Mesenchymal stem cell (in vitro differentiated cells and primary cell): ENCODE measurements around the gene TBC1D22A.

Experiments
- DNase-seq: peaks from one replicate; pipeline ENCODE4 v3.0.0-alpha.2; 2013
- H2AFZ ChIP-seq: one replicate; pipeline ENCODE4 v1.6.1; 2013; ENCODE audit warnings: low read depth, mild to moderate bottlenecking, control low read depth, inconsistent platforms, low read length, moderate library complexity
- H2AK5ac ChIP-seq: 2 replicates; pipeline ENCODE4 v1.6.1; 2013; ENCODE audit warnings: low read length, moderate library complexity, mild to moderate bottlenecking, inconsistent platforms; ENCODE audit not compliant: severe bottlenecking
- H2BK120ac ChIP-seq: one replicate; pipeline ENCODE4 v1.6.1; 2013; ENCODE audit warnings: low read depth, mild to moderate bottlenecking, inconsistent platforms, low read length, moderate library complexity
- H2BK12ac ChIP-seq, 2 experiments: one replicate each; pipeline ENCODE4 v1.6.1; 2013; ENCODE audit warnings: inconsistent platforms in 2 of 2, low read length in 2 of 2, mild to moderate bottlenecking in 2 of 2, moderate library complexity in 2 of 2, control low read depth in 1 of 2
- H2BK15ac ChIP-seq: one replicate; pipeline ENCODE4 v1.6.1; 2013; ENCODE audit warnings: mild to moderate bottlenecking, low read depth, inconsistent platforms; ENCODE audit not compliant: poor library complexity, severe bottlenecking
- H2BK5ac ChIP-seq: 2 replicates; pipeline ENCODE4 v1.6.1; 2013; ENCODE audit warnings: low read depth, mild to moderate bottlenecking, low read length, control low read depth, inconsistent platforms; ENCODE audit not compliant: poor library complexity, severe bottlenecking
- H3K14ac ChIP-seq, 2 experiments: one replicate each; pipeline ENCODE4 v1.6.1; 2013; ENCODE audit warnings: inconsistent platforms in 2 of 2, low read length in 2 of 2, control low read depth in 1 of 2, mild to moderate bottlenecking in 1 of 2, moderate library complexity in 1 of 2
- H3K18ac ChIP-seq, 2 experiments: one replicate each; pipeline ENCODE4 v1.6.1; 2013; ENCODE audit warnings: inconsistent platforms in 2 of 2, low read length in 2 of 2, control low read depth in 1 of 2, low read depth in 1 of 2, mild to moderate bottlenecking in 1 of 2
- H3K23ac ChIP-seq, 2 experiments: one replicate each; pipeline ENCODE4 v1.6.1; 2013; ENCODE audit warnings: inconsistent platforms in 2 of 2, low read length in 2 of 2, mild to moderate bottlenecking in 2 of 2, moderate library complexity in 2 of 2, control low read depth in 1 of 2
- H3K27ac ChIP-seq: 2 replicates; pipeline ENCODE4 v1.5.1; 2013; ENCODE audit warnings: mild to moderate bottlenecking, moderate library complexity, low read length, control low read depth, inconsistent platforms; ENCODE audit not compliant: poor library complexity, severe bottlenecking
- H3K27me3 ChIP-seq, 2 experiments: 2 replicates each; pipeline versions ENCODE4 v1.6.1 to v1.7.0; 2013; ENCODE audit warnings: low read length in 2 of 2, mild to moderate bottlenecking in 2 of 2, moderate library complexity in 2 of 2, control low read depth in 1 of 2, inconsistent platforms in 1 of 2; ENCODE audit not compliant: control insufficient read depth in 1 of 2, insufficient read depth in 1 of 2
- H3K36me3 ChIP-seq, 2 experiments: 2 replicates each; pipeline versions ENCODE4 v1.6.1 to v1.7.0; 2013; ENCODE audit warnings: low read length in 2 of 2, control low read depth in 1 of 2, inconsistent platforms in 1 of 2, low read depth in 1 of 2, mild to moderate bottlenecking in 1 of 2; ENCODE audit not compliant: insufficient read depth in 2 of 2, control insufficient read depth in 1 of 2
- H3K4ac ChIP-seq, 2 experiments: one replicate each; pipeline ENCODE4 v1.6.1; 2013; ENCODE audit warnings: inconsistent platforms in 2 of 2, low read length in 2 of 2, mild to moderate bottlenecking in 2 of 2, moderate library complexity in 2 of 2, control low read depth in 1 of 2, low read depth in 1 of 2
- H3K4me1 ChIP-seq: 2 replicates; pipeline ENCODE4 v1.6.1; 2013; ENCODE audit warnings: low read depth, low read length, control low read depth; ENCODE audit not compliant: control insufficient read depth, insufficient read depth
- H3K4me2 ChIP-seq: 2 replicates; pipeline ENCODE4 v1.6.1; 2013; ENCODE audit warnings: low read length, mild to moderate bottlenecking, inconsistent platforms; ENCODE audit not compliant: poor library complexity, severe bottlenecking
- H3K4me3 ChIP-seq, 2 experiments: 2 replicates each; pipeline versions ENCODE4 v1.5.1 to v1.7.0; 2013; ENCODE audit warnings: low read length in 2 of 2, mild to moderate bottlenecking in 2 of 2, control low read depth in 1 of 2, low read depth in 1 of 2; ENCODE audit not compliant: insufficient read depth in 1 of 2
- H3K79me1 ChIP-seq: replicated peaks from 2 replicates; pipeline ENCODE4 v1.6.1; 2013; ENCODE audit warnings: mild to moderate bottlenecking, control low read depth, low read length, inconsistent platforms; ENCODE audit not compliant: poor library complexity, severe bottlenecking
- H3K9ac ChIP-seq: 2 replicates; pipeline ENCODE4 v1.7.0; 2013; ENCODE audit warnings: mild to moderate bottlenecking, low read length, moderate library complexity
- H3K9me3 ChIP-seq: 2 replicates; pipeline ENCODE4 v1.7.0; 2013; ENCODE audit warnings: mild to moderate bottlenecking, low read length; ENCODE audit not compliant: control insufficient read depth
- H4K8ac ChIP-seq: one replicate; pipeline ENCODE4 v1.6.1; 2013; ENCODE audit warnings: inconsistent platforms, mild to moderate bottlenecking, low read length, moderate library complexity
- H4K91ac ChIP-seq: one replicate; pipeline ENCODE4 v1.6.1; 2013; ENCODE audit warnings: mild to moderate bottlenecking, low read length, inconsistent platforms
- WGBS: methylation state at CpG from one replicate; pipeline ENCODE4 v1.1.7; 2013; ENCODE audit warnings: mixed read lengths; 5-methylcytosine and 5-hydroxymethylcytosine counted together

The TBC1D22A gene

GRCh38 chr22:47151064-47151463 is 388.6 kb downstream of the TBC1D22A start:
- 96% methylated on average over 17 of the region's 19 CpGs for WGBS
- no peak overlapping the region for H3K9ac ChIP-seq
- H3K9me3 ChIP-seq, result no peaks in the 10 kb centered on the region
- no peak overlapping the region for H3K23ac ChIP-seq
- no peaks in the 10 kb centered on the region for H3K27me3 ChIP-seq
- H3K36me3 ChIP-seq, result peaks cover 0 to 3% of the 10 kb centered on the region in 2 experiments
- H4K8ac ChIP-seq, result no peak overlapping the region
- H3K79me1 ChIP-seq, result peaks cover 6% of the 10 kb centered on the region
- no peak overlapping the region for H3K14ac ChIP-seq
- H3K27ac ChIP-seq, result no peak overlapping the region
- no peak overlapping the region for H3K4ac ChIP-seq
- no peak overlapping the region for H2BK120ac ChIP-seq
- H3K4me2 ChIP-seq, result no peak overlapping the region
- H3K4me1 ChIP-seq, result peaks cover 25% of the 10 kb centered on the region
- no peak overlapping the region for H4K91ac ChIP-seq
- H3K4me3 ChIP-seq, result no peak overlapping the region
- no peak for DNase-seq
- H2AK5ac ChIP-seq, result no peak overlapping the region
- no peak overlapping the region for H3K18ac ChIP-seq
- no peak overlapping the region for H2BK12ac ChIP-seq
- H2AFZ ChIP-seq, result no peak overlapping the region
- H2BK5ac ChIP-seq, result no peak overlapping the region
- no peak overlapping the region for H2BK15ac ChIP-seq

- Histone ChIP-seq H2BK120ac (no peak overlapping the region), H3K4me2 (no peak overlapping the region), H2AFZ (no peak overlapping the region), H2BK12ac (no peak overlapping the region), H3K36me3 (peaks cover 0 to 3% of the 10 kb centered on the region in 2 experiments), H3K14ac (peak overlapping the region in 1 of 2 experiments; percentile 19), H3K18ac (peak overlapping the region in 1 of 2 experiments; percentile 4), H2BK15ac (no peak overlapping the region), H4K91ac (no peak overlapping the region), H3K23ac (no peak overlapping the region), H3K27me3 (no peaks in the 10 kb centered on the region), H4K8ac (peak overlapping the region; percentile 3), H2BK5ac (no peak overlapping the region), H2AK5ac (no peak overlapping the region), H3K4me1 (peaks cover 25% of the 10 kb centered on the region), H3K9me3 (no peaks in the 10 kb centered on the region), H3K9ac (no peak overlapping the region), H3K79me1 (peaks cover 6% of the 10 kb centered on the region), H3K4me3 (no peak overlapping the region), H3K27ac (no peak overlapping the region), H3K4ac (peak overlapping the region in 1 of 2 experiments; percentile 19)
- peak; percentile 46 for DNase-seq
- WGBS, result 60% methylated on average over 10 of the region's 10 CpGs
These were observed 389.0 kb downstream of the TBC1D22A start for GRCh38 chr22:47151490-47151889.

GRCh38 chr22:47152236-47152635 is 389.8 kb downstream of the TBC1D22A start:
- Histone ChIP-seq H2BK12ac (no peak overlapping the region), H3K9me3 (no peaks in the 10 kb centered on the region), H3K4ac (no peak overlapping the region), H3K27ac (no peak overlapping the region), H3K14ac (no peak overlapping the region), H3K23ac (no peak overlapping the region), H3K4me1 (peaks cover 25% of the 10 kb centered on the region), H3K4me2 (no peak overlapping the region), H3K18ac (no peak overlapping the region), H2AK5ac (no peak overlapping the region), H3K4me3 (no peak overlapping the region), H3K79me1 (peaks cover 6% of the 10 kb centered on the region), H3K36me3 (peaks cover 0 to 3% of the 10 kb centered on the region in 2 experiments), H3K27me3 (no peaks in the 10 kb centered on the region), H3K9ac (no peak overlapping the region), H2AFZ (no peak overlapping the region), H2BK5ac (no peak overlapping the region), H2BK120ac (no peak overlapping the region), H4K91ac (no peak overlapping the region), H2BK15ac (no peak overlapping the region), H4K8ac (no peak overlapping the region)
- DNase-seq, result no peak
- 90% methylated on average over 17 of the region's 17 CpGs for WGBS

GRCh38 chr22:47152938-47153337 is 390.5 kb downstream of the TBC1D22A start:
- 46% methylated on average over 6 of the region's 6 CpGs for WGBS
- Histone ChIP-seq H3K9me3 (no peaks in the 10 kb centered on the region), H2AK5ac (no peak overlapping the region), H3K23ac (no peak overlapping the region), H3K4ac (no peak overlapping the region), H2BK15ac (no peak overlapping the region), H2BK5ac (no peak overlapping the region), H3K4me2 (no peak overlapping the region), H3K4me3 (no peak overlapping the region), H2BK120ac (no peak overlapping the region), H4K8ac (no peak overlapping the region), H3K9ac (no peak overlapping the region), H3K27ac (no peak overlapping the region), H2AFZ (no peak overlapping the region), H3K18ac (no peak overlapping the region), H2BK12ac (no peak overlapping the region), H3K27me3 (no peaks in the 10 kb centered on the region), H3K4me1 (peaks cover 28% of the 10 kb centered on the region), H3K36me3 (peaks cover 0 to 3% of the 10 kb centered on the region in 2 experiments), H3K79me1 (peaks cover 4% of the 10 kb centered on the region), H3K14ac (no peak overlapping the region), H4K91ac (no peak overlapping the region)
- no peak for DNase-seq
